ENCODE data around the gene CPNE4.

GRCh38 chr3:131717493-131717892 is 317.3 kb downstream of the CPNE4 start:
- TF ChIP-seq POLR2AphosphoS5 (IDR thresholded peaks at IDR 0.05; ENCODE audit: low read depth, low read length) (no peak), SIN3A (IDR thresholded peaks at IDR 0.05; ENCODE audit: borderline replicate concordance, insufficient read depth, low read length) (no peak)
- TF ChIP-seq, protein P1, sequence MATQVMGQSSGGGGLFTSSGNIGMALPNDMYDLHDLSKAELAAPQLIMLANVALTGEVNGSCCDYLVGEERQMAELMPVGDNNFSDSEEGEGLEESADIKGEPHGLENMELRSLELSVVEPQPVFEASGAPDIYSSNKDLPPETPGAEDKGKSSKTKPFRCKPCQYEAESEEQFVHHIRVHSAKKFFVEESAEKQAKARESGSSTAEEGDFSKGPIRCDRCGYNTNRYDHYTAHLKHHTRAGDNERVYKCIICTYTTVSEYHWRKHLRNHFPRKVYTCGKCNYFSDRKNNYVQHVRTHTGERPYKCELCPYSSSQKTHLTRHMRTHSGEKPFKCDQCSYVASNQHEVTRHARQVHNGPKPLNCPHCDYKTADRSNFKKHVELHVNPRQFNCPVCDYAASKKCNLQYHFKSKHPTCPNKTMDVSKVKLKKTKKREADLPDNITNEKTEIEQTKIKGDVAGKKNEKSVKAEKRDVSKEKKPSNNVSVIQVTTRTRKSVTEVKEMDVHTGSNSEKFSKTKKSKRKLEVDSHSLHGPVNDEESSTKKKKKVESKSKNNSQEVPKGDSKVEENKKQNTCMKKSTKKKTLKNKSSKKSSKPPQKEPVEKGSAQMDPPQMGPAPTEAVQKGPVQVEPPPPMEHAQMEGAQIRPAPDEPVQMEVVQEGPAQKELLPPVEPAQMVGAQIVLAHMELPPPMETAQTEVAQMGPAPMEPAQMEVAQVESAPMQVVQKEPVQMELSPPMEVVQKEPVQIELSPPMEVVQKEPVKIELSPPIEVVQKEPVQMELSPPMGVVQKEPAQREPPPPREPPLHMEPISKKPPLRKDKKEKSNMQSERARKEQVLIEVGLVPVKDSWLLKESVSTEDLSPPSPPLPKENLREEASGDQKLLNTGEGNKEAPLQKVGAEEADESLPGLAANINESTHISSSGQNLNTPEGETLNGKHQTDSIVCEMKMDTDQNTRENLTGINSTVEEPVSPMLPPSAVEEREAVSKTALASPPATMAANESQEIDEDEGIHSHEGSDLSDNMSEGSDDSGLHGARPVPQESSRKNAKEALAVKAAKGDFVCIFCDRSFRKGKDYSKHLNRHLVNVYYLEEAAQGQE (IDR thresholded peaks at IDR 0.05; ENCODE audit: insufficient read depth in 1 of 2, low read depth in 2 of 2, low read length in 2 of 2), result no peak
